Activated CD8-positive, alpha-beta memory T cell treated with anti-CD3 and anti-CD28 coated beads, Interleukin-2, amount 50 U/mL, for 4 hours (primary cell): ENCODE data around the gene OR4X1.
"Not testable (repeated sequence)": the region's sequence is repeated elsewhere in the genome, so short reads cannot be mapped to it uniquely, and the experiment has no call there.

Source experiments
- DNase-seq: peaks from one replicate; pipeline ENCODE4 v3.0.0-alpha.2; 2020

The OR4X1 gene

GRCh38 chr11:48263423-48263911, at the start of gene OR4X1:
Gene OR4X1 (plus strand): TSS chr11:48263861. CDS start chr11:48263861, 0 bp downstream.
- DNase-seq: no peak

- DNase-seq: no peak
These were observed 47.2 kb upstream of the OR4X1 start, which contains the start of gene OR4B1 for GRCh38 chr11:48216510-48216909. Gene OR4B1 (plus strand): TSS chr11:48216810. CDS start chr11:48216810, 0 bp downstream.

GRCh38 chr11:48228761-48229160, 34.9 kb upstream of the OR4X1 start:
- no peak for DNase-seq

- not testable (repeated sequence) for DNase-seq
These were observed 33.6 kb upstream of the OR4X1 start for GRCh38 chr11:48230057-48230456.

- DNase-seq: no peak
These were observed 25.9 kb upstream of the OR4X1 start for GRCh38 chr11:48237727-48238126.

- no peak for DNase-seq
These were observed 21.2 kb upstream of the OR4X1 start for GRCh38 chr11:48242501-48242900.

- DNase-seq: no peak
These were observed 18.9 kb upstream of the OR4X1 start, which contains the start of gene OR4X2 for GRCh38 chr11:48244804-48245203. Gene OR4X2 (plus strand): TSS chr11:48245104. CDS start chr11:48245104, 0 bp downstream.

GRCh38 chr11:48248902-48249301, 14.8 kb upstream of the OR4X1 start:
- DNase-seq: no peak

- DNase-seq: no peak
These were observed 2.1 kb upstream of the OR4X1 start for GRCh38 chr11:48261600-48261999.

- DNase-seq: no peak
These were observed 7.0 kb downstream of the OR4X1 start for GRCh38 chr11:48270621-48271020.

- DNase-seq: no peak
These were observed 8.9 kb downstream of the OR4X1 start for GRCh38 chr11:48272606-48273005.

- DNase-seq: no peak
These were observed 42.3 kb downstream of the OR4X1 start, which contains the start of gene OR4S1 for GRCh38 chr11:48305923-48306322. Gene OR4S1 (plus strand): TSS chr11:48306223. CDS start chr11:48306223, 0 bp downstream.

GRCh38 chr11:48307760-48308386, 44.2 kb downstream of the OR4X1 start:
- peak; percentile 50 for DNase-seq

GRCh38 chr11:48313590-48313989, 49.9 kb downstream of the OR4X1 start:
- not testable (repeated sequence) for DNase-seq
